VCaP (cell line): Measurements from ENCODE around the gene ANO6.

Experiments used
- H3K27ac ChIP-seq: fragments of 450-650 bp; 2 replicates; pipeline ENCODE4 v1.5.1; 2017
- CTCF ChIP-seq: fragments of 450-650 bp; conservative IDR thresholded peaks from 2 replicates; pipeline ENCODE4 v1.5.1; 2017; ENCODE audit warnings: mild to moderate bottlenecking, moderate library complexity

The ANO6 gene

GRCh38 chr12:45303945-45304344 lies 88.0 kb downstream of the ANO6 start:
- no peak for TF ChIP-seq CTCF

GRCh38 chr12:45304514-45305178 lies 88.8 kb downstream of the ANO6 start:
- no peak overlapping the region for H3K27ac ChIP-seq
- TF ChIP-seq CTCF = no peak

More at GRCh38 chr12:45303945-45304344, 88.0 kb downstream of the ANO6 start:
- no peak overlapping the region for H3K27ac ChIP-seq

GRCh38 chr12:45305907-45306306 lies 90.0 kb downstream of the ANO6 start:
- no peak overlapping the region for H3K27ac ChIP-seq
- no peak for TF ChIP-seq CTCF

GRCh38 chr12:45309836-45310626 lies 94.1 kb downstream of the ANO6 start:
- no peak overlapping the region for H3K27ac ChIP-seq
- TF ChIP-seq CTCF = no peak

GRCh38 chr12:45310627-45310968 lies 94.7 kb downstream of the ANO6 start:
- H3K27ac ChIP-seq = no peak overlapping the region
- no peak for TF ChIP-seq CTCF

GRCh38 chr12:45312012-45312411 lies 96.1 kb downstream of the ANO6 start:
- no peak overlapping the region for H3K27ac ChIP-seq
- TF ChIP-seq CTCF = no peak

GRCh38 chr12:45314770-45315169 lies 98.9 kb downstream of the ANO6 start:
- no peak for TF ChIP-seq CTCF
- no peak overlapping the region for H3K27ac ChIP-seq
